Endothelial cell of umbilical vein (primary cell): ENCODE results near the gene CCDC32. TPM values are rescaled to one million over a fixed set of nuclear protein-coding genes. Genes with fewer than 3 reads are reported as not detected.

Source experiments
- BruUV-seq: library from RNA; stranded (reverse); fragments of 400-500 nt; replicated peaks from 2 replicates; lab custom pipeline; 2021; lab: Mats Ljungman, UMichigan
- CTCF ChIA-PET: fragments of 300-600, 350-600 bp; sonication (Branson Sonifier 250); formaldehyde crosslinking; loops from one replicate; lab custom pipeline; 2021; ENCODE audit warnings: antibody characterized with exemption, inconsistent platforms; lab: Charles Lee
- POLR2A ChIA-PET: fragments of 300-600, 350-600 bp; sonication (Branson Sonifier 250); formaldehyde crosslinking; loops from one replicate; lab custom pipeline; 2021; ENCODE audit warnings: antibody characterized with exemption, inconsistent platforms; lab: Charles Lee
- DNase-seq: peaks from one replicate; pipeline ENCODE4 v3.0.0-alpha.2; 2011; ENCODE audit warnings: low read depth, low spot score
- FAIRE-seq: peaks from 2 replicates; lab custom pipeline; 2011; peaks lifted over from hg19 to GRCh38; lab: Jason Lieb, UNC
- H2AFZ ChIP-seq: 2 replicates; pipeline ENCODE4 v1.6.0; 2012; ENCODE audit warnings: low read depth, low read length, control low read depth, inconsistent platforms
- H3K27ac ChIP-seq: 2 replicates; pipeline ENCODE4 v1.5.1; 2011; ENCODE audit warnings: low read depth, mild to moderate bottlenecking, control low read depth, low read length, moderate library complexity; ENCODE audit not compliant: insufficient read depth
- H3K27me3 ChIP-seq, 2 experiments: 2 replicates each; pipeline versions ENCODE4 v1.6.0 to v1.6.1; 2011; ENCODE audit warnings: low read length in 2 of 2, mixed read lengths in 1 of 2; ENCODE audit not compliant: control insufficient read depth in 2 of 2, insufficient read depth in 2 of 2
- H3K36me3 ChIP-seq, 2 experiments: 2 replicates in 1 of 2; 3 replicates in 1 of 2; pipeline ENCODE4 v1.5.1; 2011; ENCODE audit warnings: low read length in 2 of 2, mild to moderate bottlenecking in 1 of 2, moderate library complexity in 1 of 2; ENCODE audit not compliant: control insufficient read depth in 2 of 2, insufficient read depth in 2 of 2; ENCODE audit errors: extremely low read depth in 1 of 2
- H3K4me1 ChIP-seq: 3 replicates; pipeline ENCODE4 v1.5.1; 2011; ENCODE audit warnings: mild to moderate bottlenecking, low read length; ENCODE audit not compliant: control insufficient read depth, insufficient read depth; ENCODE audit errors: extremely low read depth
- H3K4me2 ChIP-seq: 2 replicates; pipeline ENCODE4 v1.6.1; 2011; ENCODE audit warnings: low read length, control low read depth, mixed read lengths; ENCODE audit not compliant: insufficient read depth
- H3K4me3 ChIP-seq, 3 experiments: fragments of 200-600 bp in 1 of 3; sonication (generic), shearing (Covaris generic) in 1 of 3; replicated peaks in 1 of 3; 2 replicates each; pipeline ENCODE4 v1.5.1; 2011 to 2016; ENCODE audit warnings: control low read depth in 3 of 3, low read length in 3 of 3, mild to moderate bottlenecking in 2 of 3, inconsistent platforms in 1 of 3, low read depth in 1 of 3, moderate library complexity in 1 of 3; ENCODE audit not compliant: insufficient read depth in 1 of 3
- H3K79me2 ChIP-seq: 2 replicates; pipeline ENCODE4 v1.6.0; 2012; ENCODE audit warnings: low read length, inconsistent platforms; ENCODE audit not compliant: control insufficient read depth, insufficient read depth
- H3K9ac ChIP-seq: replicated peaks from 2 replicates; pipeline ENCODE3; 2011; ENCODE audit warnings: low read length, control low read depth; ENCODE audit not compliant: insufficient read depth; ENCODE audit errors: extremely low read depth
- H3K9me1 ChIP-seq: replicated peaks from 3 replicates; pipeline ENCODE4 v1.6.0; 2011; ENCODE audit warnings: mild to moderate bottlenecking, low read length; ENCODE audit not compliant: control insufficient read depth, insufficient read depth; ENCODE audit errors: extremely low read depth
- H3K9me3 ChIP-seq: replicated peaks from 2 replicates; pipeline ENCODE4 v1.5.1; 2012; ENCODE audit warnings: low read length, inconsistent platforms; ENCODE audit not compliant: control insufficient read depth, insufficient read depth
- H4K20me1 ChIP-seq: replicated peaks from 2 replicates; pipeline ENCODE3; 2011; ENCODE audit warnings: mild to moderate bottlenecking, low read length; ENCODE audit not compliant: control insufficient read depth, insufficient read depth; ENCODE audit errors: extremely low read depth
- CTCF ChIP-seq, 2 donors: IDR thresholded peaks; 1 replicate in 1 of 2; 2 replicates in 1 of 2; pipeline ENCODE4 v1.5.1; 2011; ENCODE audit warnings: low read length in 2 of 2, mild to moderate bottlenecking in 2 of 2, moderate library complexity in 2 of 2, control low read depth in 1 of 2, inconsistent platforms in 1 of 2, low read depth in 1 of 2; ENCODE audit not compliant: insufficient read depth in 1 of 2; ENCODE audit errors: extremely low read depth in 1 of 2
- EZH2 ChIP-seq: IDR thresholded peaks from 2 replicates; pipeline ENCODE4 v1.6.1; 2012; ENCODE audit warnings: borderline replicate concordance, low read depth, mild to moderate bottlenecking, moderate library complexity, low read length, inconsistent platforms; ENCODE audit not compliant: severe bottlenecking
- FOS ChIP-seq: IDR thresholded peaks from 2 replicates; pipeline ENCODE4 v1.6.1; 2011; ENCODE audit warnings: mild to moderate bottlenecking, low read length, moderate library complexity, borderline replicate concordance; ENCODE audit not compliant: insufficient read depth
- JUN ChIP-seq: IDR thresholded peaks from 2 replicates; pipeline ENCODE4 v1.6.1; 2011; ENCODE audit warnings: borderline replicate concordance, low read depth; ENCODE audit not compliant: insufficient read length, insufficient read depth
- MAX ChIP-seq: IDR thresholded peaks from 2 replicates; pipeline ENCODE4 v1.6.1; 2011; ENCODE audit not compliant: insufficient read depth, insufficient read length
- MYC ChIP-seq: IDR thresholded peaks from one replicate; pipeline ENCODE4 v1.6.1; 2011; ENCODE audit warnings: mild to moderate bottlenecking, low read depth, low read length
- POLR2A ChIP-seq: IDR thresholded peaks from 2 replicates; pipeline ENCODE4 v1.6.1; 2012; ENCODE audit warnings: low read depth, mild to moderate bottlenecking, control low read depth, low read length
- dilution Hi-C: fragments of 300-500 bp; cut with MboI; formaldehyde crosslinking; loops from one replicate; pipeline ENCODE4 v1.15.0; 2019; ENCODE audit warnings: low sequenced_read_pairs; ENCODE audit not compliant: extremely low pct_ligation_motif_present
- intact Hi-C: fragments of 100-400 bp; cut with micrococcal nuclease; formaldehyde crosslinking; loops from one replicate; pipeline ENCODE4 v1.10.0; 2022
- polyA plus RNA-seq, 4 experiments: library from polyadenylated mRNA; depleted of rRNA in 3 of 4; stranded (reverse) in 3 of 4; unstranded in 1 of 4; fragments of >200 nt; gene quantifications; 2 replicates each; pipeline versions ENCODE4 v1.2.1 to v1.2.3, GENCODE V29; 2011 to 2012; ENCODE audit warnings: missing spikeins in 1 of 4
- total RNA-seq: library from RNA; stranded (reverse); gene quantifications from 2 replicates; pipeline ENCODE4 v1.2.3, GENCODE V29; 2021

CCDC32 gene
- total and polyA plus RNA-seq, 2 donors (not counting 3 experiments of a cell fraction or from before 2014, with no cell fraction given), result 22.9 to 24.0 TPM

GRCh38 chr15:40600956-40601355, 36.1 kb upstream of the CCDC32 start:
- DNase-seq, result no peak
- H3K79me2 ChIP-seq, result peaks cover 64% of the 10 kb centered on the region
- BruUV-seq, result no TSS peak
- H4K20me1 ChIP-seq, result no peaks in the 10 kb centered on the region
- H3K4me1 ChIP-seq, result no peaks in the 10 kb centered on the region
- POLR2A ChIA-PET, result no interaction called here
- H3K9me1 ChIP-seq, result no peaks in the 10 kb centered on the region
- no peak overlapping the region for H3K9ac ChIP-seq
- no peaks in the 10 kb centered on the region for H3K36me3 ChIP-seq
- dilution Hi-C loops (no loop called here), intact Hi-C loops (no loop called here)
- H3K27ac ChIP-seq, result no peak overlapping the region
- no peak for TF ChIP-seq EZH2
- TF ChIP-seq MYC, result no peak
- no peak for TF ChIP-seq POLR2A
- TF ChIP-seq MAX, result no peak
- TF ChIP-seq JUN, result no peak
- no peak for TF ChIP-seq FOS
- no peak for TF ChIP-seq CTCF (IDR thresholded peaks at IDR 0.05; ENCODE audit: extremely low read depth in 1 of 2, insufficient read depth in 1 of 2, low read depth in 1 of 2, low read length in 2 of 2)
- H3K4me3 ChIP-seq, result no peak overlapping the region
- no peak for FAIRE-seq
- no peaks in the 10 kb centered on the region for H3K27me3 ChIP-seq
- no peak overlapping the region for H2AFZ ChIP-seq
- CTCF ChIA-PET, result interaction anchor here (0.9 to 3.2 kb wide), 3 partner anchors 11 to 16 kb away, joined by 3 to 17 read pairs (median 4); no protein-coding TSS in a partner anchor
- no peak overlapping the region for H3K4me2 ChIP-seq
- H3K9me3 ChIP-seq, result no peaks in the 10 kb centered on the region
